SW480 (cell line): ENCODE measurements around the gene RAD51B.
"Not testable (repeated sequence)": the region's sequence is repeated elsewhere in the genome, so short reads cannot be mapped to it uniquely, and the experiment has no call there.

Source experiments
- DNase-seq: peaks from one replicate; pipeline ENCODE4 v3.0.0-alpha.2; 2016; ENCODE audit warnings: low spot score

The RAD51B gene

GRCh38 chr14:68655911-68656316 is 836.3 kb downstream of the RAD51B start:
- DNase-seq, result peak; percentile 60

- no peak for DNase-seq
Observed at GRCh38 chr14:68656452-68656851, 836.9 kb downstream of the RAD51B start.

- no peak for DNase-seq
Observed at GRCh38 chr14:68657300-68658028, 837.9 kb downstream of the RAD51B start.

GRCh38 chr14:68658029-68658509 is 838.5 kb downstream of the RAD51B start:
- DNase-seq, result no peak

GRCh38 chr14:68658943-68659931 is 839.7 kb downstream of the RAD51B start:
- DNase-seq, result no peak

GRCh38 chr14:68660495-68660894 is 840.9 kb downstream of the RAD51B start:
- DNase-seq, result no peak

GRCh38 chr14:68661226-68662225 is 841.9 kb downstream of the RAD51B start:
- peak; percentile 75 for DNase-seq

GRCh38 chr14:68662392-68662791 is 842.8 kb downstream of the RAD51B start:
- DNase-seq, result no peak

GRCh38 chr14:68662826-68663225 is 843.2 kb downstream of the RAD51B start:
- DNase-seq, result not testable (repeated sequence)

- no peak for DNase-seq
Observed at GRCh38 chr14:68663385-68664076, 844.0 kb downstream of the RAD51B start.

GRCh38 chr14:68664225-68664681 is 844.7 kb downstream of the RAD51B start:
- no peak for DNase-seq

GRCh38 chr14:68665131-68665530 is 845.6 kb downstream of the RAD51B start:
- no peak for DNase-seq

- no peak for DNase-seq
Observed at GRCh38 chr14:68665792-68666204, 846.2 kb downstream of the RAD51B start.

GRCh38 chr14:68666236-68666635 is 846.7 kb downstream of the RAD51B start:
- no peak for DNase-seq

- no peak for DNase-seq
Observed at GRCh38 chr14:68666899-68667298, 847.3 kb downstream of the RAD51B start.

- DNase-seq, result no peak
Observed at GRCh38 chr14:68667313-68667791, 847.8 kb downstream of the RAD51B start.

- DNase-seq, result no peak
Observed at GRCh38 chr14:68668028-68668427, 848.4 kb downstream of the RAD51B start.

GRCh38 chr14:68668531-68668930 is 849.0 kb downstream of the RAD51B start:
- DNase-seq, result no peak

GRCh38 chr14:68669111-68669511 is 849.5 kb downstream of the RAD51B start:
- no peak for DNase-seq

GRCh38 chr14:68669603-68670358 is 850.2 kb downstream of the RAD51B start:
- DNase-seq, result no peak
